Naive thymus-derived CD4-positive, alpha-beta T cell (primary cell): ENCODE results near the gene GOLGA6D. TPM values are rescaled to one million over a fixed set of nuclear protein-coding genes. Genes with fewer than 3 reads are reported as not detected.
"Not testable (repeated sequence)": the region's sequence is repeated elsewhere in the genome, so short reads cannot be mapped to it uniquely, and the experiment has no call there.

ENCODE experiments used
- ATAC-seq: fragments of 150-1000 bp; cut with Tn5 transposase; 2 replicates; pipeline ENCODE4 v1.10.0; 2021; ENCODE audit warnings: mild to moderate bottlenecking, moderate library complexity
- CTCF ChIA-PET: fragments of 350-600 bp; sonication (Branson Sonifier 250); formaldehyde crosslinking; loops from one replicate; lab custom pipeline; 2021; ENCODE audit warnings: antibody characterized with exemption; lab: Charles Lee
- POLR2A ChIA-PET: fragments of 350-600 bp; sonication (Branson Sonifier 250); formaldehyde crosslinking; loops from one replicate; lab custom pipeline; 2021; ENCODE audit warnings: antibody characterized with exemption, inconsistent platforms; lab: Charles Lee
- DNase-seq, 9 donors: peaks; one replicate each; pipeline versions ENCODE4 v3.0.0 to v3.0.0-alpha.2; 2020 to 2022; ENCODE audit warnings: mixed read lengths in 1 of 9
- H3K27ac ChIP-seq: one replicate; pipeline ENCODE4 v1.7.0; 2013; ENCODE audit warnings: mild to moderate bottlenecking, low read depth, low read length, moderate library complexity
- H3K27me3 ChIP-seq, 2 donors: one replicate each; pipeline ENCODE4 v1.7.0; 2013; ENCODE audit warnings: low read length in 2 of 2, mild to moderate bottlenecking in 2 of 2, moderate library complexity in 2 of 2; ENCODE audit not compliant: control insufficient read depth in 2 of 2, insufficient read depth in 2 of 2
- H3K36me3 ChIP-seq, 3 experiments: 1 replicate in 2 of 3; 2 replicates in 1 of 3; pipeline ENCODE4 v1.7.0; 2013; ENCODE audit warnings: low read length in 3 of 3, mild to moderate bottlenecking in 3 of 3, moderate library complexity in 1 of 3; ENCODE audit not compliant: insufficient read depth in 3 of 3, control insufficient read depth in 2 of 3
- H3K4me1 ChIP-seq, 2 donors: one replicate each; pipeline ENCODE4 v1.7.0; 2013; ENCODE audit warnings: low read length in 2 of 2, mild to moderate bottlenecking in 2 of 2, moderate library complexity in 1 of 2; ENCODE audit not compliant: control insufficient read depth in 2 of 2, insufficient read depth in 2 of 2
- H3K4me3 ChIP-seq: 2 replicates; pipeline ENCODE4 v1.7.0; 2013; ENCODE audit warnings: mild to moderate bottlenecking, low read length
- H3K9me3 ChIP-seq, 3 experiments: 1 replicate in 2 of 3; 2 replicates in 1 of 3; pipeline ENCODE4 v1.7.0; 2013; ENCODE audit warnings: low read length in 3 of 3; ENCODE audit not compliant: control insufficient read depth in 2 of 3
- H3K27ac Mint-ChIP-seq, 9 donors: one replicate each; pipeline ENCODE4 v1.8.0; 2020 to 2022; ENCODE audit warnings: mixed read lengths in 9 of 9, mild to moderate bottlenecking in 8 of 9, moderate library complexity in 5 of 9, inconsistent platforms in 2 of 9
- H3K27me3 Mint-ChIP-seq, 5 donors: one replicate each; pipeline ENCODE4 v1.8.0; 2021 to 2022; ENCODE audit warnings: mixed read lengths in 5 of 5, mild to moderate bottlenecking in 1 of 5
- H3K36me3 Mint-ChIP-seq, 5 donors: one replicate each; pipeline ENCODE4 v1.8.0; 2020 to 2022; ENCODE audit warnings: mixed read lengths in 5 of 5, mild to moderate bottlenecking in 3 of 5, inconsistent platforms in 1 of 5
- H3K4me1 Mint-ChIP-seq, 7 donors: one replicate each; pipeline ENCODE4 v1.8.0; 2020 to 2022; ENCODE audit warnings: mixed read lengths in 7 of 7, mild to moderate bottlenecking in 3 of 7, inconsistent platforms in 1 of 7
- H3K4me3 Mint-ChIP-seq, 10 donors: one replicate each; pipeline ENCODE4 v1.8.0; 2020 to 2022; ENCODE audit warnings: mild to moderate bottlenecking in 10 of 10, mixed read lengths in 10 of 10, moderate library complexity in 6 of 10, inconsistent platforms in 2 of 10
- H3K9me3 Mint-ChIP-seq, 11 donors: one replicate each; pipeline ENCODE4 v1.8.0; 2020 to 2022; ENCODE audit warnings: mixed read lengths in 11 of 11, mild to moderate bottlenecking in 4 of 11, inconsistent platforms in 1 of 11, moderate library complexity in 1 of 11
- intact Hi-C, 2 donors: fragments of 100-400 bp; cut with micrococcal nuclease; formaldehyde crosslinking; loops; one replicate each; pipeline ENCODE4 v1.15.1; 2023
- polyA plus RNA-seq, 2 donors: library from polyadenylated mRNA; unstranded; fragments of 300-500 nt; fragmentation: Illumina TruSeq; gene quantifications; one replicate each; pipeline ENCODE4 v1.2.3, GENCODE V29; 2021
- total RNA-seq, 6 experiments: library from RNA in 5 of 6; stranded (reverse) in 5 of 6; gene quantifications; 1 replicate in 5 of 6; 2 replicates in 1 of 6; pipeline ENCODE4 v1.2.3 and lab custom pipeline; 2021 to 2026

Gene GOLGA6D
- total and polyA plus RNA-seq, 7 experiments from 2014 or later: 0.19 to 0.27 TPM; not detected in 5

- no peaks in the 10 kb centered on the region for H3K27me3 ChIP-seq
- CTCF ChIA-PET: no interaction called here
- no peak overlapping the region for H3K27ac Mint-ChIP-seq
- H3K36me3 ChIP-seq: no peaks in the 10 kb centered on the region
- H3K4me1 ChIP-seq: no peaks in the 10 kb centered on the region
- H3K9me3 ChIP-seq: no peaks in the 10 kb centered on the region
- intact Hi-C loops: no loop called here
- no peak overlapping the region for H3K27ac ChIP-seq
- POLR2A ChIA-PET: no interaction called here
- no peaks in the 10 kb centered on the region for H3K36me3 Mint-ChIP-seq
- H3K4me3 ChIP-seq: no peak overlapping the region
- no peak for DNase-seq
- ATAC-seq: no peak
- no peak overlapping the region for H3K4me3 Mint-ChIP-seq
- H3K4me1 Mint-ChIP-seq: no peaks in the 10 kb centered on the region
- no peaks in the 10 kb centered on the region for H3K9me3 Mint-ChIP-seq
- peaks cover 0 to 8% (median 0%) of the 10 kb centered on the region in 5 donors for H3K27me3 Mint-ChIP-seq
Observed at GRCh38 chr15:75328493-75329314, 46.1 kb downstream of the GOLGA6D start.

- H3K4me1 Mint-ChIP-seq: peaks cover 0 to under 1% (median 0%) of the 10 kb centered on the region in 7 donors
- Histone ChIP-seq H3K27ac (no peak overlapping the region), H3K4me3 (no peak overlapping the region), H3K9me3 (no peaks in the 10 kb centered on the region), H3K27me3 (no peaks in the 10 kb centered on the region), H3K36me3 (no peaks in the 10 kb centered on the region), H3K4me1 (no peaks in the 10 kb centered on the region)
- DNase-seq: no peak
- H3K36me3 Mint-ChIP-seq: no peaks in the 10 kb centered on the region
- peaks cover 0 to 3% (median 0%) of the 10 kb centered on the region in 5 donors for H3K27me3 Mint-ChIP-seq
- H3K27ac Mint-ChIP-seq: no peak overlapping the region
- POLR2A ChIA-PET: interaction anchor here (0.6 kb wide), 1 partner anchor 18 kb away, joined by 3 read pairs; the partner anchor contains the start of gene NEIL1
- CTCF ChIA-PET: interaction anchor here (0.7 kb wide), 1 partner anchor 1369 kb away, joined by 3 read pairs; no protein-coding TSS in a partner anchor
- intact Hi-C loops: no loop called here
- no peaks in the 10 kb centered on the region for H3K9me3 Mint-ChIP-seq
- ATAC-seq: no peak
- no peak overlapping the region for H3K4me3 Mint-ChIP-seq
Observed at GRCh38 chr15:75329571-75329970, 46.9 kb downstream of the GOLGA6D start.

GRCh38 chr15:75332093-75332492 lies 49.5 kb downstream of the GOLGA6D start:
- CTCF ChIA-PET, DNase-seq, ATAC-seq, H3K27ac ChIP-seq, H3K4me3 ChIP-seq, H3K27me3 ChIP-seq, H3K27ac Mint-ChIP-seq, intact Hi-C loops, H3K9me3 Mint-ChIP-seq, POLR2A ChIA-PET, H3K4me3 Mint-ChIP-seq, H3K36me3 ChIP-seq, H3K9me3 ChIP-seq, H3K27me3 Mint-ChIP-seq, H3K36me3 Mint-ChIP-seq: not testable (repeated sequence)
- H3K4me1 Mint-ChIP-seq: peaks cover 12 to 22% (median 18%) of the 10 kb centered on the region in 7 donors
- H3K4me1 ChIP-seq: peaks cover 7 to 11% of the 10 kb centered on the region in 2 donors

GRCh38 chr15:75333654-75334419 lies 51.2 kb downstream of the GOLGA6D start:
- H3K36me3 Mint-ChIP-seq, intact Hi-C loops, H3K9me3 ChIP-seq, POLR2A ChIA-PET, DNase-seq, H3K27me3 Mint-ChIP-seq, H3K27me3 ChIP-seq, H3K27ac Mint-ChIP-seq, H3K9me3 Mint-ChIP-seq, H3K36me3 ChIP-seq, H3K27ac ChIP-seq, H3K4me3 ChIP-seq: not testable (repeated sequence)
- peak; percentile 51 for ATAC-seq
- CTCF ChIA-PET: interaction anchor here (2.1 kb wide), 1 partner anchor 35 kb away, joined by 9 read pairs; the partner anchor contains the start of gene MAN2C1
- H3K4me3 Mint-ChIP-seq: peak overlapping the region in 1 of 10 donors; percentile 25
- peaks cover 7 to 11% of the 10 kb centered on the region in 2 donors for H3K4me1 ChIP-seq
- H3K4me1 Mint-ChIP-seq: peaks cover 15 to 27% (median 18%) of the 10 kb centered on the region in 7 donors

- Mint-ChIP-seq H3K9me3 (no peaks in the 10 kb centered on the region), H3K27ac (peak overlapping the region in 7 of 9 donors; percentile 72 to 95 (median 86)), H3K36me3 (peaks cover 0 to 4% (median 3%) of the 10 kb centered on the region in 5 donors), H3K4me3 (peak overlapping the region; percentile 84 to 97 (median 90)), H3K4me1 (peaks cover 15 to 27% (median 18%) of the 10 kb centered on the region in 7 donors), H3K27me3 (peaks cover 0 to 6% (median 0%) of the 10 kb centered on the region in 5 donors)
- ChIA-PET CTCF (interaction anchor here (0.6 to 2.1 kb wide), 2 partner anchors 11 to 33 kb away, joined by 4 to 9 read pairs; partner anchors contain the start of gene MAN2C1), POLR2A (interaction anchor here (0.9 to 3.2 kb wide), 4 partner anchors 13 to 120 kb away, joined by 3 to 11 read pairs (median 6); partner anchors contain the start of genes MAN2C1 and SIN3A)
- Histone ChIP-seq H3K36me3 (peaks cover 0 to 5% (median 0%) of the 10 kb centered on the region in 3 experiments), H3K4me1 (peaks cover 7 to 11% of the 10 kb centered on the region in 2 donors), H3K27me3 (no peaks in the 10 kb centered on the region), H3K27ac (peak overlapping the region; percentile 70), H3K9me3 (no peaks in the 10 kb centered on the region), H3K4me3 (peak overlapping the region; percentile 77)
- DNase-seq (no peak), ATAC-seq (no peak)
- intact Hi-C loops: no loop called here
Observed at GRCh38 chr15:75335313-75335704, 52.7 kb downstream of the GOLGA6D start.

- intact Hi-C loops: loop anchor here in 1 of 2 donors (1.0 kb wide), 2 partner anchors 11 to 32 kb away; partner anchors contain the start of genes MAN2C1 and NEIL1
- CTCF ChIA-PET: interaction anchor here (0.6 to 2.1 kb wide), 2 partner anchors 11 to 33 kb away, joined by 4 to 9 read pairs; partner anchors contain the start of gene MAN2C1
- H3K27me3 Mint-ChIP-seq: peaks cover 0 to 6% (median 0%) of the 10 kb centered on the region in 5 donors
- peaks cover 15 to 27% (median 18%) of the 10 kb centered on the region in 7 donors for H3K4me1 Mint-ChIP-seq
- POLR2A ChIA-PET: interaction anchor here (0.6 to 3.2 kb wide), 5 partner anchors 12 to 120 kb away, joined by 3 to 11 read pairs (median 4); partner anchors contain the start of genes MAN2C1 and SIN3A
- Histone ChIP-seq H3K9me3 (no peaks in the 10 kb centered on the region), H3K27me3 (no peaks in the 10 kb centered on the region), H3K4me3 (peak within 1 kb of the TSS; percentile 77), H3K36me3 (peaks cover 0 to 5% (median 0%) of the 10 kb centered on the region in 3 experiments), H3K27ac (peak within 1 kb of the TSS; percentile 70), H3K4me1 (peaks cover 7 to 11% of the 10 kb centered on the region in 2 donors)
- DNase-seq: peak; percentile 36 to 88 (median 50)
- H3K36me3 Mint-ChIP-seq: peaks cover 0 to 4% (median 3%) of the 10 kb centered on the region in 5 donors
- peak; percentile 78 for ATAC-seq
- peak within 1 kb of the TSS; percentile 84 to 97 (median 90) for H3K4me3 Mint-ChIP-seq
- peak within 1 kb of the TSS; percentile 72 to 95 (median 86) for H3K27ac Mint-ChIP-seq
- no peaks in the 10 kb centered on the region for H3K9me3 Mint-ChIP-seq
Observed at GRCh38 chr15:75335705-75336355, 53.2 kb downstream of the GOLGA6D start, which contains the start of gene COMMD4. Gene COMMD4 (plus strand): TSS chr15:75336063. CDS start chr15:75336090, 27 bp downstream.
